Effector CD4-positive, alpha-beta T cell (primary cell): ENCODE measurements around the gene PRODH2.
A peak's percentile ranks its signal among the peaks of the same experiment; 100 is the strongest.
"Not testable (repeated sequence)": the region's sequence is repeated elsewhere in the genome, so short reads cannot be mapped to it uniquely, and the experiment has no call there.

ENCODE experiments used
- DNase-seq: peaks from one replicate; pipeline ENCODE4 v3.0.0-alpha.2; 2020

Gene PRODH2

GRCh38 chr19:35842666-35843272 lies 30.1 kb upstream of the PRODH2 start:
- no peak for DNase-seq

GRCh38 chr19:35841961-35842595 lies 29.4 kb upstream of the PRODH2 start:
- no peak for DNase-seq

- not testable (repeated sequence) for DNase-seq
Observed at GRCh38 chr19:35836096-35836495, 23.5 kb upstream of the PRODH2 start.

- no peak for DNase-seq
Observed at GRCh38 chr19:35833972-35834371, 21.3 kb upstream of the PRODH2 start.

GRCh38 chr19:35832054-35832453 lies 19.4 kb upstream of the PRODH2 start:
- DNase-seq, result no peak

GRCh38 chr19:35830986-35831385 lies 18.3 kb upstream of the PRODH2 start:
- no peak for DNase-seq

- peak; percentile 38 for DNase-seq
Observed at GRCh38 chr19:35828692-35829301, 16.2 kb upstream of the PRODH2 start.

- DNase-seq, result no peak
Observed at GRCh38 chr19:35824150-35824549, 11.5 kb upstream of the PRODH2 start.

GRCh38 chr19:35822579-35822978 lies 9.9 kb upstream of the PRODH2 start:
- no peak for DNase-seq

- DNase-seq, result no peak
Observed at GRCh38 chr19:35818445-35818844, 5.8 kb upstream of the PRODH2 start.

GRCh38 chr19:35816846-35817245 lies 4.2 kb upstream of the PRODH2 start:
- DNase-seq, result no peak

- no peak for DNase-seq
Observed at GRCh38 chr19:35816262-35816661, 3.6 kb upstream of the PRODH2 start.

- no peak for DNase-seq
Observed at GRCh38 chr19:35813043-35813890, 622 bp upstream of the PRODH2 start.

GRCh38 chr19:35811317-35812219 lies 1.1 kb downstream of the PRODH2 start:
- no peak for DNase-seq

GRCh38 chr19:35807633-35808032 lies 5.0 kb downstream of the PRODH2 start:
- DNase-seq, result no peak

GRCh38 chr19:35806597-35806996 lies 6.0 kb downstream of the PRODH2 start:
- no peak for DNase-seq

GRCh38 chr19:35805526-35806102 lies 7.0 kb downstream of the PRODH2 start:
- no peak for DNase-seq

GRCh38 chr19:35801828-35802227 lies 10.8 kb downstream of the PRODH2 start:
- no peak for DNase-seq

GRCh38 chr19:35797663-35798062 lies 15.0 kb downstream of the PRODH2 start:
- DNase-seq, result no peak

GRCh38 chr19:35796645-35797542 lies 15.8 kb downstream of the PRODH2 start:
- no peak for DNase-seq

- not testable (repeated sequence) for DNase-seq
Observed at GRCh38 chr19:35795564-35795963, 17.1 kb downstream of the PRODH2 start.
